Right lobe of liver (tissue), 6 donors: ENCODE data around the gene ZNF445. TPM values are rescaled to one million over a fixed set of nuclear protein-coding genes. Genes with fewer than 3 reads are reported as not detected.
A peak's percentile ranks its signal among the peaks of the same experiment; 100 is the strongest.
"Not testable (repeated sequence)": the region's sequence is repeated elsewhere in the genome, so short reads cannot be mapped to it uniquely, and the experiment has no call there.

Source experiments
- ATAC-seq, 4 donors: fragments of 200-7000 bp; cut with Tn5 transposase; one replicate each; pipeline ENCODE4 v1.9.1; 2020; ENCODE audit warnings: mild to moderate bottlenecking in 4 of 4, moderate library complexity in 4 of 4
- DNase-seq, 3 donors: peaks; one replicate each; pipeline ENCODE4 v3.0.0-alpha.2; 2020
- H3K27ac ChIP-seq, 3 donors: fragments of 200-600 bp; one replicate each; pipeline ENCODE4 v1.8.0; 2022
- H3K27me3 ChIP-seq, 2 donors: fragments of 200-600 bp; one replicate each; pipeline ENCODE4 v1.8.0; 2022
- H3K36me3 ChIP-seq, 4 donors: fragments of 200-600 bp; sonication (generic) in 1 of 4; one replicate each; pipeline versions ENCODE4 v1.5.1 to v1.8.0; 2017 to 2022; ENCODE audit warnings: control low read depth in 1 of 4
- H3K4me1 ChIP-seq, 4 donors: fragments of 200-600 bp; sonication (generic) in 1 of 4; one replicate each; pipeline versions ENCODE4 v1.5.1 to v1.8.0; 2017 to 2022; ENCODE audit warnings: control low read depth in 1 of 4
- H3K4me3 ChIP-seq, 3 donors: fragments of 200-600 bp; one replicate each; pipeline ENCODE4 v1.8.0; 2022
- H3K9me3 ChIP-seq, 4 donors: fragments of 200-600 bp; sonication (generic) in 1 of 4; one replicate each; pipeline versions ENCODE4 v1.5.1 to v1.8.0; 2017 to 2022; ENCODE audit warnings: control low read depth in 1 of 4
- CTCF ChIP-seq, 4 donors: fragments of 200-600 bp in 3 of 4; fragments of 450-650 bp in 1 of 4; IDR thresholded peaks; one replicate each; pipeline versions ENCODE4 v1.5.1 to v1.8.0; 2016 to 2022; ENCODE audit warnings: antibody characterized with exemption in 4 of 4, mild to moderate bottlenecking in 2 of 4
- POLR2A ChIP-seq: fragments of 450-650 bp; IDR thresholded peaks from one replicate; pipeline ENCODE4 v1.6.1; 2017; ENCODE audit warnings: antibody characterized with exemption, mild to moderate bottlenecking
- WGBS: methylation state at CpG from one replicate; pipeline ENCODE4 v1.1.6; 2018; ENCODE audit warnings: low coverage, low lambda C conversion rate; ENCODE audit not compliant: insufficient coverage; ENCODE audit errors: missing lambda C conversion rate; 5-methylcytosine and 5-hydroxymethylcytosine counted together
- intact Hi-C, 2 donors: fragments of 100-400 bp; cut with DNase I; formaldehyde crosslinking; loops; one replicate each; pipeline versions ENCODE4 v1.11.2 to v1.14.1; 2022
- total RNA-seq, 6 experiments: library from RNA; depleted of rRNA in 2 of 6; stranded (reverse); fragments of >200 nt in 2 of 6; fragmentation: NEBNext Ultra II Directional in 3 of 6; extraction: Animal tissue kit (Norgen Biotek cat#: 25700) in 3 of 6; gene quantifications; one replicate each; pipeline versions ENCODE4 v1.1.0 to v1.2.4, GENCODE V29; 2016 to 2023
- donor health status: DM: no; HTN: yes; CAD: no.
- donor health status: DM: no; HTN: no; CAD: no.
- donor health status: DM: no; HTN: no; CAD: no.
- donor health status: DM: no; HTN: yes; CAD: no.
- donor health status: DM: no; HTN: yes; CAD: no.

The ZNF445 gene
- total RNA-seq, 6 experiments from 2014 or later: 3.2 to 10.1 (median 8.9) TPM

- no peaks in the 10 kb centered on the region for H3K9me3 ChIP-seq
- H3K36me3 ChIP-seq: peaks cover 0 to 36% (median 2%) of the 10 kb centered on the region in 4 donors
- no peak overlapping the region for H3K27ac ChIP-seq
- intact Hi-C loops: no loop called here
- no peak overlapping the region for H3K4me3 ChIP-seq
- no peaks in the 10 kb centered on the region for H3K27me3 ChIP-seq
- H3K4me1 ChIP-seq: no peaks in the 10 kb centered on the region
- TF ChIP-seq CTCF (IDR thresholded peaks at IDR 0.05): no peak
- 75% methylated on average over 4 of the region's 4 CpGs for WGBS
- ATAC-seq (no peak), DNase-seq (no peak)
Observed at GRCh38 chr3:44398853-44399252, 78.6 kb downstream of the ZNF445 start.

DNA sequence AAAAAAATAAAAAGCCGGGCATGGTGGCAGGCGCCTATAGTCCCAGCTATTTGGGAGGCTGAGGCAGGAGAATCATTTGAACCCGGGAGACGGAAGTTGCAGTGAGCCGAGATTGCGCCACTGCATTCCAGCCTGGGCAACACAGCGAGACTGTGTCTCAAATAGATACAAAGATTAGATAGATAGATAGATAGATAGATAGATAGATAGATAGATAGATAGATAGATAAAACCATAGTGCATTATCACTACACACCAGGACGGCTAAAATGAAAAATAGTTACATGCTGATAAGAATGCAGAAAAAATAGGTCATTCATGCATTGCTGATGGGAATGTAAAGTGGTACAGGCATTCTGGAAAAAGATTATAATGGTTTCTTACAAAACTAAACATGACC, 79.2 kb downstream of the ZNF445 start:
- H3K27ac ChIP-seq, intact Hi-C loops, H3K27me3 ChIP-seq, H3K9me3 ChIP-seq, DNase-seq, ATAC-seq, H3K4me1 ChIP-seq, H3K4me3 ChIP-seq: not testable (repeated sequence)
- H3K36me3 ChIP-seq: peaks cover 0 to 36% (median 2%) of the 10 kb centered on the region in 4 donors
- 97% methylated on average over 7 of the region's 8 CpGs for WGBS

DNA sequence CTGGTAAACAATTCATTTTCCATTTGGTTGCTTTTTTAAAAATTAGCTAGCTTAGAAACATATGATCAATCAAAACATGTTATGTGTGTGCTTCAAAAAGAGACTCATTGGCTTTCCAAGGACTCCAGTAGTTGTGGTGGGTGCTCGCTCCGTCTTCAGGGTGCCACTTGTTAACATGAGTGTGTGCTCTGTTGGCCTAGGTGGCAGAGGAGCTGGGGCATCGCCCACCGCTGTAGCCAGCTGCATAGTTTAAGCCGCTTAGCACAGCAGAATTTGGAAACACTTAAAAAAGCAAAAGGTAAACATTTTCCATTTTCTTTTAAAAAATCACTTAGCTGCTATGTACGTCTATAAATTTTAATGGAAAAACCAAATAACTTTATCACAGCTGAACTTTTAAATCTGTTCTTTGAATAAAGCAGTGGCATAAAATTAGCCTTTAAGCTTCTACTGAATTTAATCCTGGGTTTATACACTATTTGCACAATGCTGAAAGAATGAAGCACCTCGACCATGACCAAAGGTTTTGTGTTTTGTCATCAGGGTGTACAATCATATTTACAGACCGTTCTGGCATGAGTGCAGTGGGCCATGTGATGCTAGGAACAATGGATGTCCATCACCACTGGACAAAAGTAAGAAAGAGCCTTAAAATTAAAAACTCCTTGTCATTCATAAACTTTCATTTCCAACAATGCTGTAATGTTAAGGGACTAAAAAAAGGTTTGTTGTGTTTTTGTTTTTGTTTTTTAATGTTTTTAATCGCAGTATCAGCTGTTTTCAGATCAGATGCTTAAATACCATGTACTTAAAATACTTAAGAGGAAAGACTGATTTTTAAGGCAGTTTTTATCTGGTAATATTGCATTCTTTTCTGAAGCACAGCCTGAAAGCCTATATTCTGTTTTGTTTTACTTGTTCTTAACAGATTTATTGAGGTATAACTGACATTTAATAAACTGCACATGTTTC, 81.0 kb downstream of the ZNF445 start:
- H3K4me1 ChIP-seq: no peaks in the 10 kb centered on the region
- no peaks in the 10 kb centered on the region for H3K27me3 ChIP-seq
- no peaks in the 10 kb centered on the region for H3K9me3 ChIP-seq
- WGBS: 51% methylated on average over 9 of the region's 9 CpGs
- no peak for DNase-seq
- intact Hi-C loops: no loop called here
- TF ChIP-seq CTCF (IDR thresholded peaks at IDR 0.05) (no peak), POLR2A (no peak)
- no peak overlapping the region for H3K4me3 ChIP-seq
- peak in 3 of 4 donors; percentile 19 to 94 (median 89) for ATAC-seq
- H3K36me3 ChIP-seq: peaks cover 0 to 30% (median under 1%) of the 10 kb centered on the region in 4 donors
- H3K27ac ChIP-seq: no peak overlapping the region

DNA sequence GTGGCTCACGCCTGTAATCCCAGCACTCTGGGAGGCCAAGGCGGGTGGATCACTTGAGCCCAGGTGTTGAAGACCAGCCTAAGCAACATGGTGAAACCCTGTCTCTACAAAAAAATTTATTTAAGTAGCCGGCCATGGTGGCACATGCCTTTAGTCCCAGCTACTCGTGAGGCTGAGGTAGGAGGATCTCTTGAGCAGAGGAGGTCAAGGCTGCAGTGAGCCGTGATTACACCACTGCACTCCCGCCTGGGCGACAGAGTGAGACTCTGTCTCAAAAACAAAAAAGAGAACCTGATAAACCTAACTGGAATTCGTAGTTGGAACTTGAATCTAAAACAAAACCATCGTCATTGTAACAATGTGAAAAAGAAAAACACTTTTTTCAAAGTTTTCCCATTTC, 81.8 kb downstream of the ZNF445 start:
- no peaks in the 10 kb centered on the region for H3K4me1 ChIP-seq
- no peaks in the 10 kb centered on the region for H3K9me3 ChIP-seq
- WGBS: 77% methylated on average over 9 of the region's 9 CpGs
- intact Hi-C loops: no loop called here
- no peak overlapping the region for H3K4me3 ChIP-seq
- DNase-seq: no peak
- TF ChIP-seq CTCF (IDR thresholded peaks at IDR 0.05) (no peak), POLR2A (no peak)
- H3K36me3 ChIP-seq: peaks cover 0 to 22% (median 0%) of the 10 kb centered on the region in 4 donors
- no peaks in the 10 kb centered on the region for H3K27me3 ChIP-seq
- no peak overlapping the region for H3K27ac ChIP-seq
- ATAC-seq: peak in 2 of 4 donors; percentile 40 to 45

GRCh38 chr3:44392489-44392888, 85.0 kb downstream of the ZNF445 start:
- ATAC-seq: no peak
- WGBS: 100% methylated on average over 1 of the region's 1 CpG

More at GRCh38 chr3:44392489-44392888, 85.0 kb downstream of the ZNF445 start:
- TF ChIP-seq CTCF (IDR thresholded peaks at IDR 0.05): no peak
- TF ChIP-seq POLR2A: no peak
- no peak for DNase-seq
- Histone ChIP-seq H3K27ac (no peak overlapping the region), H3K36me3 (peaks cover 0 to 4% (median 0%) of the 10 kb centered on the region in 4 donors), H3K9me3 (no peaks in the 10 kb centered on the region), H3K4me3 (no peak overlapping the region), H3K4me1 (no peaks in the 10 kb centered on the region), H3K27me3 (no peaks in the 10 kb centered on the region)
- intact Hi-C loops: no loop called here
